Mucosa of rectum (tissue), 2 donors: ENCODE results near the gene HSPA6.
"Not testable (repeated sequence)": the region's sequence is repeated elsewhere in the genome, so short reads cannot be mapped to it uniquely, and the experiment has no call there.

Source experiments
- H3K27ac ChIP-seq, 2 donors: one replicate each; pipeline ENCODE4 v1.7.0; 2013; ENCODE audit warnings: inconsistent platforms in 2 of 2, low read depth in 2 of 2, low read length in 2 of 2
- H3K27me3 ChIP-seq, 2 donors: one replicate each; pipeline ENCODE4 v1.7.0; 2013; ENCODE audit warnings: low read length in 2 of 2; ENCODE audit not compliant: control insufficient read depth in 2 of 2, insufficient read depth in 2 of 2
- H3K36me3 ChIP-seq, 2 donors: one replicate each; pipeline ENCODE4 v1.7.0; 2013; ENCODE audit warnings: low read length in 2 of 2; ENCODE audit not compliant: control insufficient read depth in 2 of 2, insufficient read depth in 2 of 2
- H3K4me1 ChIP-seq, 2 donors: one replicate each; pipeline ENCODE4 v1.7.0; 2013; ENCODE audit warnings: low read length in 2 of 2, mild to moderate bottlenecking in 1 of 2; ENCODE audit not compliant: control insufficient read depth in 2 of 2, insufficient read depth in 2 of 2
- H3K4me3 ChIP-seq, 2 donors: one replicate each; pipeline ENCODE4 v1.7.0; 2013; ENCODE audit warnings: low read length in 2 of 2
- H3K9ac ChIP-seq, 2 donors: one replicate each; pipeline ENCODE4 v1.7.0; 2013; ENCODE audit warnings: low read length in 2 of 2, low read depth in 1 of 2, mild to moderate bottlenecking in 1 of 2
- H3K9me3 ChIP-seq, 2 donors: one replicate each; pipeline ENCODE4 v1.7.0; 2013; ENCODE audit warnings: low read length in 2 of 2; ENCODE audit not compliant: control insufficient read depth in 2 of 2
- donor health status: healthy.
- donor health status: Normal muscosa, but diverticular disease.

HSPA6 gene

GRCh38 chr1:161503394-161503748 is 21.0 kb upstream of the HSPA6 start:
- Histone ChIP-seq H3K9me3 (no peaks in the 10 kb centered on the region), H3K27ac (no peak overlapping the region), H3K36me3 (no peaks in the 10 kb centered on the region), H3K4me3 (no peak overlapping the region), H3K4me1 (peaks cover 0 to 3% of the 10 kb centered on the region in 2 donors), H3K9ac (no peak overlapping the region), H3K27me3 (no peaks in the 10 kb centered on the region)

DNA sequence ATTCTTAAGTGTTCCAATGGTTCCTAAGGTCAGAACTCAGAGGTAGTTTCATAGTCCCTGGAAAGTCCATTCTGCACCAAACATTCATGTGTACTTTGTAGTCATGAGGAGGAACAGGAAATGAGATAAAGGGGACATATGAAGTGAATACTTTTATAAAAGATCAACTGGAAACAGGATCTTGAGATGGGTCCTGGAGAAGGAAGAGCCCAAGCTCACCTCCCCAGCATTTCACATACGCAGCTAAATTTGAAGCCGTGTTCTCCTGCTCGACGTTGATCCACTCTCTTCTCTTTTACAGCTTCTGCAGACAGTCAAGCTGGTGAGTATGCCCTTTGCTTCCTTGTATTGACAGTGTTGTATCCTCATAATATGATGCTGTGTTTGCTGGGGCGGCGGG is 18.7 kb upstream of the HSPA6 start:
- Histone ChIP-seq H3K27ac (peak overlapping the region; percentile 38 to 56), H3K9ac (no peak overlapping the region), H3K4me1 (peaks cover 0 to 3% of the 10 kb centered on the region in 2 donors), H3K9me3 (no peaks in the 10 kb centered on the region), H3K36me3 (no peaks in the 10 kb centered on the region), H3K4me3 (peak overlapping the region in 1 of 2 donors; percentile 41), H3K27me3 (no peaks in the 10 kb centered on the region)

GRCh38 chr1:161506336-161507223 is 17.8 kb upstream of the HSPA6 start:
- H3K4me1 ChIP-seq = peaks cover 0 to 3% of the 10 kb centered on the region in 2 donors
- H3K36me3 ChIP-seq = no peaks in the 10 kb centered on the region
- no peaks in the 10 kb centered on the region for H3K9me3 ChIP-seq
- H3K27ac ChIP-seq = peak overlapping the region; percentile 38 to 56
- peak overlapping the region in 1 of 2 donors; percentile 44 for H3K4me3 ChIP-seq
- H3K27me3 ChIP-seq = no peaks in the 10 kb centered on the region
- H3K9ac ChIP-seq = peak overlapping the region in 1 of 2 donors; percentile 24

- H3K27ac ChIP-seq = no peak overlapping the region
- no peak overlapping the region for H3K4me3 ChIP-seq
- no peaks in the 10 kb centered on the region for H3K27me3 ChIP-seq
- no peaks in the 10 kb centered on the region for H3K36me3 ChIP-seq
- H3K9me3 ChIP-seq = no peaks in the 10 kb centered on the region
- no peak overlapping the region for H3K9ac ChIP-seq
- peaks cover 0 to 3% of the 10 kb centered on the region in 2 donors for H3K4me1 ChIP-seq
Measured at GRCh38 chr1:161510477-161510876, 13.9 kb upstream of the HSPA6 start.

DNA sequence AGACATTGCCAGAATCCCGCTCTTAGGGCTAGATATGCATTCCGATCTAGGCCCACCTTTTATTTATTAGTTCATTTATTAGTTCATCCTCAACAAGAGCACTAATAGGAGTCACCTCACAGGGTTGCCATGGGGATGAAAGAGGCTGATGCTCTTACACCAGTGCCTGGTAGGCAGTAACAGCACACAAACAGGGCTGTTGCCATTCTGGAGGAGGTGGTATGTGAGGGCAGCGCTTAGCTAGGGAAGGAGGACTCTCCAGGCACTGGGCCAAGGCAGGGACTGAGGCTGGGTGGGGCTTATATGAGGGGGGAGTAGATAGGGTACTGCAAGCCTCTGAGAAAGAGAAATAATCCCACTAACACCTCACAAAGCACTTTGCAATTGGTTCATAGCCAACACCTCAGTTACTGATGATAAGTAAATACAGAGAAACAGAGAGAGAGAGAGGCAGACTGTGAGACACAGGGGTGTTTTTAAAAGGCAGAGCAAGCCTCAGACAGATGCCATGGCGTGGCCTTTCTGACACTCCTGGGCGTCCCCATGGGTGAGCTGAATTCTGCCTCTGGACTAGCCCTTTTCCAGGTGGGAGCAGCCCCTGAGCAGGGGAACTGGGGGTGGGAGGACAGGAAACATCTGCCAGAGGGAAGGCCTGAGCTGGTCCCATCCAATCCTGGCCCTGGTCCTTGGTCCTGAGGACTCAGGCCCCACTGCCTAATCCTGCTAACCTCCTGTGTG is 13.2 kb upstream of the HSPA6 start:
- H3K9me3 ChIP-seq = no peaks in the 10 kb centered on the region
- H3K9ac ChIP-seq = no peak overlapping the region
- no peak overlapping the region for H3K4me3 ChIP-seq
- no peak overlapping the region for H3K27ac ChIP-seq
- H3K27me3 ChIP-seq = no peaks in the 10 kb centered on the region
- peaks cover 0 to 3% of the 10 kb centered on the region in 2 donors for H3K4me1 ChIP-seq
- no peaks in the 10 kb centered on the region for H3K36me3 ChIP-seq

DNA sequence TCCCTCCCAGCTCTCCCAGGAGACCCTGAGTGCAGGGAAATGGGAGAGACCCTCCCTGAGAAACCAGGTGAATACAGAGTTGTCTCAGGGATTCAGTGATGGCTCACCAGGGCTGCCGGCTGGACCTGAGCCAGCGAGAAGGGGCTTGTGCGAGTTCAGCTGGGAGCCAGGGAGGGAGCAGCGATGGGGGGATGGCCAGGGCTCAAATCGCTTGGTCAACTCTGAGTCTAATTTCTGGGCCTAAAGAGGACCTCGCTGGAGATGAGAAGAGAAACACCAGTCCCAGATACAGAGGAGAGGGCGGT is 12.6 kb upstream of the HSPA6 start:
- Histone ChIP-seq H3K36me3 (no peaks in the 10 kb centered on the region), H3K4me3 (no peak overlapping the region), H3K27me3 (no peaks in the 10 kb centered on the region), H3K9me3 (no peaks in the 10 kb centered on the region), H3K9ac (no peak overlapping the region), H3K4me1 (peaks cover 0 to 3% of the 10 kb centered on the region in 2 donors), H3K27ac (no peak overlapping the region)

GRCh38 chr1:161512636-161513447 is 11.5 kb upstream of the HSPA6 start:
- H3K4me1 ChIP-seq, H3K4me3 ChIP-seq, H3K36me3 ChIP-seq, H3K9ac ChIP-seq, H3K9me3 ChIP-seq, H3K27me3 ChIP-seq, H3K27ac ChIP-seq: not testable (repeated sequence)

- not testable (repeated sequence) for H3K36me3 ChIP-seq, H3K27me3 ChIP-seq, H3K4me1 ChIP-seq, H3K9me3 ChIP-seq, H3K27ac ChIP-seq, H3K9ac ChIP-seq, H3K4me3 ChIP-seq
Measured at GRCh38 chr1:161513448-161513780, 10.9 kb upstream of the HSPA6 start.

DNA sequence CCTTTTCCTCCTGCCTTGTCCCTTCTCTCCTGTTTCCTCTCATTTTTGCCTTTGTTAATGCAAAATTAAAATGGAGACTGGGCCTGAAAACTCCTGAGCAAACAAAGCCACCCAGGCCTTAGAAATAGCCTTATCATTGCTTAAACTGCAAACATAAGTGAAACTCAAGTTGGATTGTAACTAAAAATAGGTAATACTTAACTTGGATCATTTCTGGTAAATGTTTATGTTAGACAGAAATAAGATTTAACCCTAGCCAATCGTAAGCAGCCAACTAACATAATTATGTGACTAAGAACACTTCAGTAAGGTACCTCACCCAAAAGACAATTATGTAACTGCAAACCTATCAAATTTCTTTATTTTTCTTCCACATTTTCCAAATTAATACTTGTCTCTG is 10.4 kb upstream of the HSPA6 start:
- H3K27ac ChIP-seq, H3K27me3 ChIP-seq: not testable (repeated sequence)

More for the DNA sequence above, 10.4 kb upstream of the HSPA6 start:
- not testable (repeated sequence) for H3K36me3 ChIP-seq, H3K4me1 ChIP-seq, H3K9me3 ChIP-seq, H3K4me3 ChIP-seq, H3K9ac ChIP-seq
